ENCODE measurements around the gene RAPGEF6.

RAPGEF6 gene

GRCh38 chr5:131466171-131466766 is 168.8 kb downstream of the RAPGEF6 start:
- peaks cover 41% of the 10 kb centered on the region for H3K36me3 ChIP-seq (ENCODE audit: insufficient read depth, low read length)
- DNase-seq (no peak), ATAC-seq (ENCODE audit: insufficient read depth, low read depth) (no peak)
- no peaks in the 10 kb centered on the region for H3K27me3 ChIP-seq (ENCODE audit: insufficient read depth, low read length, poor library complexity)
- no peaks in the 10 kb centered on the region for H3K9me3 ChIP-seq (ENCODE audit: insufficient read depth, low read length, severe bottlenecking)
- H3K4me1 ChIP-seq (ENCODE audit: insufficient read depth, low read length) = no peaks in the 10 kb centered on the region
- no peak for TF ChIP-seq CTCF (IDR thresholded peaks at IDR 0.05; ENCODE audit: borderline replicate concordance, extremely low read depth, low read length, poor library complexity, severe bottlenecking)
- TF ChIP-seq EZH2 (IDR thresholded peaks at IDR 0.05; ENCODE audit: borderline replicate concordance, low read depth, low read length, severe bottlenecking) = no peak
- no peaks in the 10 kb centered on the region for H4K20me1 ChIP-seq (ENCODE audit: insufficient read depth, low read length)
- no peak overlapping the region for H3K27ac ChIP-seq (ENCODE audit: low read length)
- no peak overlapping the region for H3K4me3 ChIP-seq (ENCODE audit: low read depth in 1 of 2, low read length in 2 of 2)
- no peaks in the 10 kb centered on the region for H3K79me2 ChIP-seq (ENCODE audit: insufficient read depth, low read length)
- no peak overlapping the region for H3K9ac ChIP-seq (ENCODE audit: low read depth, low read length)
- H3K4me2 ChIP-seq (ENCODE audit: insufficient read depth, low read length) = no peak overlapping the region
- no peak overlapping the region for H2AFZ ChIP-seq (ENCODE audit: low read depth, low read length)

- H3K4me2 ChIP-seq (ENCODE audit: insufficient read depth, low read length) = no peak overlapping the region
- H3K27ac ChIP-seq (ENCODE audit: low read length) = no peak overlapping the region
- H3K4me3 ChIP-seq (ENCODE audit: low read depth in 1 of 2, low read length in 2 of 2) = no peak overlapping the region
- DNase-seq (no peak), ATAC-seq (ENCODE audit: insufficient read depth, low read depth) (no peak)
- H3K79me2 ChIP-seq (ENCODE audit: insufficient read depth, low read length) = no peaks in the 10 kb centered on the region
- H3K36me3 ChIP-seq (ENCODE audit: insufficient read depth, low read length) = peaks cover 42% of the 10 kb centered on the region
- H2AFZ ChIP-seq (ENCODE audit: low read depth, low read length) = no peak overlapping the region
- TF ChIP-seq CTCF (IDR thresholded peaks at IDR 0.05; ENCODE audit: borderline replicate concordance, extremely low read depth, low read length, poor library complexity, severe bottlenecking) (no peak), EZH2 (IDR thresholded peaks at IDR 0.05; ENCODE audit: borderline replicate concordance, low read depth, low read length, severe bottlenecking) (no peak)
- no peaks in the 10 kb centered on the region for H4K20me1 ChIP-seq (ENCODE audit: insufficient read depth, low read length)
- H3K4me1 ChIP-seq (ENCODE audit: insufficient read depth, low read length) = no peaks in the 10 kb centered on the region
- H3K9ac ChIP-seq (ENCODE audit: low read depth, low read length) = no peak overlapping the region
- no peaks in the 10 kb centered on the region for H3K27me3 ChIP-seq (ENCODE audit: insufficient read depth, low read length, poor library complexity)
- no peaks in the 10 kb centered on the region for H3K9me3 ChIP-seq (ENCODE audit: insufficient read depth, low read length, severe bottlenecking)
These were observed 171.4 kb downstream of the RAPGEF6 start for GRCh38 chr5:131463656-131464055.

GRCh38 chr5:131462454-131462853 is 172.6 kb downstream of the RAPGEF6 start:
- Histone ChIP-seq H3K36me3 (ENCODE audit: insufficient read depth, low read length) (peaks cover 47% of the 10 kb centered on the region), H3K79me2 (ENCODE audit: insufficient read depth, low read length) (no peaks in the 10 kb centered on the region), H4K20me1 (ENCODE audit: insufficient read depth, low read length) (no peaks in the 10 kb centered on the region), H2AFZ (ENCODE audit: low read depth, low read length) (no peak overlapping the region), H3K9ac (ENCODE audit: low read depth, low read length) (no peak overlapping the region), H3K4me3 (ENCODE audit: low read depth in 1 of 2, low read length in 2 of 2) (no peak overlapping the region), H3K4me1 (ENCODE audit: insufficient read depth, low read length) (no peaks in the 10 kb centered on the region), H3K4me2 (ENCODE audit: insufficient read depth, low read length) (no peak overlapping the region), H3K27ac (ENCODE audit: low read length) (no peak overlapping the region), H3K27me3 (ENCODE audit: insufficient read depth, low read length, poor library complexity) (no peaks in the 10 kb centered on the region), H3K9me3 (ENCODE audit: insufficient read depth, low read length, severe bottlenecking) (no peaks in the 10 kb centered on the region)
- no peak for DNase-seq
- TF ChIP-seq CTCF (IDR thresholded peaks at IDR 0.05; ENCODE audit: borderline replicate concordance, extremely low read depth, low read length, poor library complexity, severe bottlenecking) (no peak), EZH2 (IDR thresholded peaks at IDR 0.05; ENCODE audit: borderline replicate concordance, low read depth, low read length, severe bottlenecking) (no peak)
- ATAC-seq (ENCODE audit: insufficient read depth, low read depth) = no peak

Measured in DND-41 (cell line).